NCI-H1930 (cell line): ENCODE data around the gene TTL.
"Not testable (repeated sequence)": the region's sequence is repeated elsewhere in the genome, so short reads cannot be mapped to it uniquely, and the experiment has no call there.

Experiments
- DNase-seq, 2 experiments: peaks; one replicate each; lab custom pipeline; 2025; lab: John Stamatoyannopoulos, UW

TTL gene

GRCh38 chr2:112520234-112520783, 38.4 kb downstream of the TTL start:
- DNase-seq, result no peak

GRCh38 chr2:112523291-112523777, 41.4 kb downstream of the TTL start:
- no peak for DNase-seq

- not testable (repeated sequence) for DNase-seq
Observed at GRCh38 chr2:112524276-112524675, 42.3 kb downstream of the TTL start.

GRCh38 chr2:112528541-112528940, 46.6 kb downstream of the TTL start:
- DNase-seq, result no peak

GRCh38 chr2:112529757-112530156, 47.8 kb downstream of the TTL start:
- no peak for DNase-seq

- no peak for DNase-seq
Observed at GRCh38 chr2:112530728-112531127, 48.8 kb downstream of the TTL start.

GRCh38 chr2:112534826-112535225, 52.9 kb downstream of the TTL start:
- DNase-seq, result no peak

GRCh38 chr2:112536665-112537064, 54.7 kb downstream of the TTL start:
- DNase-seq, result not testable (repeated sequence)

GRCh38 chr2:112539306-112539705, 57.4 kb downstream of the TTL start:
- no peak for DNase-seq

GRCh38 chr2:112540906-112541305, 59.0 kb downstream of the TTL start:
- no peak for DNase-seq

GRCh38 chr2:112541315-112542122, 59.6 kb downstream of the TTL start:
- peak; percentile 78 to 82 for DNase-seq

GRCh38 chr2:112542123-112542983, 60.4 kb downstream of the TTL start, which contains the start of gene POLR1B:
POLR1B (plus strand) TSS chr2:112542465; CDS start chr2:112542495, 30 bp downstream.
- peak; percentile 78 to 83 for DNase-seq

- DNase-seq, result no peak
Observed at GRCh38 chr2:112542984-112543661, 61.2 kb downstream of the TTL start.

GRCh38 chr2:112547333-112547732, 65.4 kb downstream of the TTL start:
- no peak for DNase-seq

GRCh38 chr2:112548980-112549379, 67.0 kb downstream of the TTL start:
- DNase-seq, result no peak

- DNase-seq, result no peak
Observed at GRCh38 chr2:112566104-112566503, 84.1 kb downstream of the TTL start.

GRCh38 chr2:112566508-112566907, 84.6 kb downstream of the TTL start:
- not testable (repeated sequence) for DNase-seq

- DNase-seq, result no peak
Observed at GRCh38 chr2:112572005-112572404, 90.0 kb downstream of the TTL start.

GRCh38 chr2:112577756-112578155, 95.8 kb downstream of the TTL start:
- DNase-seq, result no peak

GRCh38 chr2:112579241-112579640, 97.3 kb downstream of the TTL start:
- no peak for DNase-seq

- DNase-seq, result no peak
Observed at GRCh38 chr2:112580084-112580483, 98.1 kb downstream of the TTL start.

GRCh38 chr2:112582314-112582746, 100.4 kb downstream of the TTL start:
- DNase-seq, result peak in 1 of 2 experiments; percentile 29
